HepG2 (cell line): ENCODE measurements around the gene LCK. TPM values are rescaled to one million over a fixed set of nuclear protein-coding genes. Genes with fewer than 3 reads are reported as not detected.

Experiments used
- BRCA1 ChIP-seq: sonication (generic); formaldehyde crosslinking; IDR thresholded peaks from 2 replicates; pipeline ENCODE4 v1.4.0; 2020; ENCODE audit warnings: missing genetic modification reagents
- BRF2 ChIP-seq: sonication (generic); formaldehyde crosslinking; IDR thresholded peaks from 2 replicates; pipeline ENCODE4 v1.8.1; 2022; ENCODE audit warnings: mild to moderate bottlenecking, missing genetic modification reagents
- FOSL1 ChIP-seq: sonication (generic); formaldehyde crosslinking; IDR thresholded peaks from 2 replicates; pipeline ENCODE4 v1.9.0; 2021; ENCODE audit warnings: missing genetic modification reagents, borderline replicate concordance
- HNF4A ChIP-seq: sonication (generic); formaldehyde crosslinking; IDR thresholded peaks from 2 replicates; pipeline ENCODE4 v1.4.0; 2020; ENCODE audit warnings: missing genetic modification reagents
- HNF4G ChIP-seq, 2 experiments: sonication (generic) in 1 of 2; formaldehyde crosslinking in 1 of 2; IDR thresholded peaks; 2 replicates each; pipeline versions ENCODE4 v1.4.0 to v1.6.1; 2011 to 2020; ENCODE audit warnings: borderline replicate concordance in 2 of 2, low read depth in 2 of 2, mild to moderate bottlenecking in 2 of 2, low read length in 1 of 2, missing genetic modification reagents in 1 of 2, moderate library complexity in 1 of 2
- IRF1 ChIP-seq: sonication (generic); formaldehyde crosslinking; IDR thresholded peaks from 2 replicates; pipeline ENCODE4 v1.4.0; 2020; ENCODE audit warnings: low read depth, mild to moderate bottlenecking, missing genetic modification reagents
- KDM4B ChIP-seq: sonication (generic); formaldehyde crosslinking; IDR thresholded peaks from 2 replicates; pipeline ENCODE4 v1.4.0; 2020; ENCODE audit warnings: missing genetic modification reagents
- KLF12 ChIP-seq: sonication (generic); formaldehyde crosslinking; IDR thresholded peaks from 2 replicates; pipeline ENCODE4 v1.4.0; 2020; ENCODE audit warnings: missing genetic modification reagents, borderline replicate concordance
- MXI1 ChIP-seq: IDR thresholded peaks from 3 replicates; pipeline ENCODE4 v1.6.1; 2012; ENCODE audit warnings: low read depth, low read length, inconsistent platforms, borderline replicate concordance
- NFE2 ChIP-seq: sonication (generic); formaldehyde crosslinking; IDR thresholded peaks from 2 replicates; pipeline ENCODE4 v1.4.0; 2020; ENCODE audit warnings: missing genetic modification reagents
- NFIC ChIP-seq: IDR thresholded peaks from 2 replicates; pipeline ENCODE4 v1.6.1; 2012; ENCODE audit warnings: mild to moderate bottlenecking, low read length, inconsistent platforms
- NFKBIZ ChIP-seq: IDR thresholded peaks from 2 replicates; pipeline ENCODE4 v1.6.1; 2018; ENCODE audit warnings: missing genetic modification reagents, missing compliant biosample characterization
- POLR2AphosphoS5 ChIP-seq: IDR thresholded peaks from 2 replicates; pipeline ENCODE4 v1.6.1; 2012; ENCODE audit warnings: low read depth, low read length
- PPARG ChIP-seq: conservative IDR thresholded peaks from 2 replicates; pipeline ENCODE4 v1.6.1; 2016; ENCODE audit warnings: missing biosample characterization, missing genetic modification reagents
- RARA ChIP-seq: IDR thresholded peaks from 2 replicates; pipeline ENCODE4 v1.6.1; 2016; ENCODE audit warnings: missing genetic modification reagents, missing compliant biosample characterization
- TCF7L2 ChIP-seq: IDR thresholded peaks from 2 replicates; pipeline ENCODE4 v1.6.1; 2011; ENCODE audit warnings: mild to moderate bottlenecking, low read depth, low read length, moderate library complexity
- YEATS4 ChIP-seq: sonication (generic); formaldehyde crosslinking; IDR thresholded peaks from 2 replicates; pipeline ENCODE4 v1.4.0; 2020; ENCODE audit warnings: missing genetic modification reagents, borderline replicate concordance
- ZFY ChIP-seq: sonication (generic); formaldehyde crosslinking; IDR thresholded peaks from 2 replicates; pipeline ENCODE4 v1.4.0; 2020; ENCODE audit warnings: missing genetic modification reagents
- ZNF331 ChIP-seq: sonication (generic); formaldehyde crosslinking; IDR thresholded peaks from 2 replicates; pipeline ENCODE4 v1.4.0; 2020; ENCODE audit warnings: missing genetic modification reagents
- ZNF414 ChIP-seq: sonication (generic); formaldehyde crosslinking; IDR thresholded peaks from 2 replicates; pipeline ENCODE4 v1.5.0; 2020; ENCODE audit warnings: missing genetic modification reagents
- ZNF570 ChIP-seq: sonication (generic); formaldehyde crosslinking; IDR thresholded peaks from 2 replicates; pipeline ENCODE4 v1.4.0; 2020; ENCODE audit warnings: mild to moderate bottlenecking, missing genetic modification reagents, borderline replicate concordance
- ZNF607 ChIP-seq: sonication (generic); formaldehyde crosslinking; IDR thresholded peaks from 2 replicates; pipeline ENCODE4 v1.5.1; 2020; ENCODE audit warnings: missing genetic modification reagents, mild to moderate bottlenecking, borderline replicate concordance
- ZNF709 ChIP-seq: sonication (generic); formaldehyde crosslinking; IDR thresholded peaks from 2 replicates; pipeline ENCODE4 v1.5.0; 2020; ENCODE audit warnings: mild to moderate bottlenecking, missing genetic modification reagents
- ZNF724P ChIP-seq: sonication (generic); formaldehyde crosslinking; IDR thresholded peaks from 2 replicates; pipeline ENCODE4 v1.8.0; 2022; ENCODE audit warnings: missing genetic modification reagents, borderline replicate concordance
- ZNF747 ChIP-seq: sonication (generic); formaldehyde crosslinking; IDR thresholded peaks from 2 replicates; pipeline ENCODE4 v1.8.1; 2023; ENCODE audit warnings: missing genetic modification reagents, mild to moderate bottlenecking, borderline replicate concordance
- ZSCAN12 ChIP-seq: sonication (generic); formaldehyde crosslinking; IDR thresholded peaks from 2 replicates; pipeline ENCODE4 v1.9.0; 2021; ENCODE audit warnings: mild to moderate bottlenecking, missing genetic modification reagents
- polyA plus RNA-seq, 8 experiments: library from polyadenylated mRNA; depleted of rRNA in 3 of 8; stranded (reverse) in 7 of 8; unstranded in 1 of 8; fragments of >200 nt; fragmentation: Illumina TruSeq in 4 of 8; extraction: Trizol in 4 of 8; gene quantifications; 2 replicates each; pipeline versions ENCODE4 v1.2.1 to v1.2.3, GENCODE V29; 2011 to 2016; ENCODE audit warnings: low read depth in 4 of 8, missing spikeins in 1 of 8, mixed read lengths in 1 of 8; ENCODE audit not compliant: insufficient read depth in 1 of 8
- total RNA-seq, 5 experiments: library from RNA; depleted of rRNA; stranded (reverse); fragments of >200 nt; fragmentation: Illumina TruSeq; extraction: Trizol; gene quantifications; 2 replicates each; pipeline ENCODE4 v1.2.3, GENCODE V29; 2016; ENCODE audit warnings: low read depth in 1 of 5
- TF ChIP-seq, protein P1 (sequence below): sonication (generic); formaldehyde crosslinking; IDR thresholded peaks from 2 replicates; pipeline ENCODE4 v1.4.0; 2020; ENCODE audit warnings: low read depth, mild to moderate bottlenecking, missing genetic modification reagents

Gene LCK
- total and polyA plus RNA-seq, 2 of the 13 experiments (the other 11 are each of a cell fraction or from before 2014, with no cell fraction given): 0.93 to 1.8 TPM

DNA sequence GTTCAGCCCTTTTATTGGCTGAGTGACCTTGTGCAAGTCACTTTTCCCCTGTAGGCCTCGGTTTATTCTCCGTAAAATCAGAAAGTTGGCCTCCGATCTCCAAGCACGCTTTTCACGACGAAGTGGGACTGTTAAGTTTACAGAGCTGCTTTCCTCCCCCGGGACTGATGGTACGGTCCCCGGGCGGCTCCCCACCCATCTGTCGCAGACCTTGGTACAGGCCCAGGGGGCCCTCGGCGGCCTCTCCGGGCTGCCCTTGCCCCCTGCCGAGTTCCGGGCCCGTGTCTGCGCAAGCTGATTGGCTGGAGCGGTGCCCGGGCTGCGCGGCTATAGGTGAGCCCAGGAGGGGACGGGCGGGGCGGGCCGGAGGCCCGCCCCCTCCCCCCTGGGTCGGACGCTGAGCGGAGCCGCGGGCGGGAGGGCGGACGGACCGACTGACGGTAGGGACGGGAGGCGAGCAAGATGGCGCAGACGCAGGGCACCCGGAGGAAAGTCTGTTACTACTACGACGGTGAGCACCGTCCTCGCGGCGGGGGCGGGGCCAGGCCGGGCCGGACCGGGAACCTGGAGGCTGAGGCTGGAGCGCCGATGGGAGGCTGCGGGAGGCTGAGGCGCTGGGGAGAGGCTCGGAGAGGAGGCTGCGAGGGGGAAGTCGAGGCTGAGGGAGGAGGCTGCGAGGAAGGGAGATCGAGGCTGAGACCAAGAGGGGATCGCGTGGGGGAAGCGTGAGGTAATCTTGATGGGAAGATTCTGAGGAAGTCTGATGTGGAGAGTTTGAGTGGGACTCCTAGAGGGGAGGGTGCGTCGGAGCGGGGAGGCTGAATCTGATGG lies 40.9 kb downstream of the LCK start, which contains the start of gene HDAC1 (continued):
- TF ChIP-seq ZNF414 (CRISPR knock-in tag): 0 out of 2 replicates have a peak, but pooled peaks have one; percentile 57
- TF ChIP-seq IRF1 (CRISPR knock-in tag): no peak
- TF ChIP-seq KDM4B: no peak
- peak; percentile 18; the same call in 1 of the 2 replicates for TF ChIP-seq RARA (CRISPR knock-in tag)
- no peak for TF ChIP-seq PPARG (CRISPR knock-in tag)
- TF ChIP-seq ZNF747 (CRISPR knock-in tag): 0 out of 2 replicates have a peak, but pooled peaks have one; percentile 62
- no peak for TF ChIP-seq BRF2
- TF ChIP-seq MXI1: peak; percentile 62; the same call in 1 of the 3 replicates
- peak; percentile 22; the same call in 1 of the 2 replicates for TF ChIP-seq HNF4G (IDR thresholded peaks at IDR 0.05; ENCODE audit: borderline replicate concordance, low read depth, low read length)
- no peak for TF ChIP-seq HNF4G (CRISPR knock-in tag; IDR thresholded peaks at IDR 0.05; ENCODE audit: borderline replicate concordance, low read depth)
- TF ChIP-seq ZNF709 (CRISPR knock-in tag): no peak
- no peak for TF ChIP-seq ZNF607
- TF ChIP-seq ZFY: peak; percentile 64; the same call in 1 of the 2 replicates
- TF ChIP-seq, protein P1, sequence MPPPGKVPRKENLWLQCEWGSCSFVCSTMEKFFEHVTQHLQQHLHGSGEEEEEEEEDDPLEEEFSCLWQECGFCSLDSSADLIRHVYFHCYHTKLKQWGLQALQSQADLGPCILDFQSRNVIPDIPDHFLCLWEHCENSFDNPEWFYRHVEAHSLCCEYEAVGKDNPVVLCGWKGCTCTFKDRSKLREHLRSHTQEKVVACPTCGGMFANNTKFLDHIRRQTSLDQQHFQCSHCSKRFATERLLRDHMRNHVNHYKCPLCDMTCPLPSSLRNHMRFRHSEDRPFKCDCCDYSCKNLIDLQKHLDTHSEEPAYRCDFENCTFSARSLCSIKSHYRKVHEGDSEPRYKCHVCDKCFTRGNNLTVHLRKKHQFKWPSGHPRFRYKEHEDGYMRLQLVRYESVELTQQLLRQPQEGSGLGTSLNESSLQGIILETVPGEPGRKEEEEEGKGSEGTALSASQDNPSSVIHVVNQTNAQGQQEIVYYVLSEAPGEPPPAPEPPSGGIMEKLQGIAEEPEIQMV (CRISPR knock-in tag): no peak
- TF ChIP-seq POLR2AphosphoS5: peak; percentile 79
- TF ChIP-seq BRCA1 (CRISPR knock-in tag): no peak
- TF ChIP-seq YEATS4: peak; percentile 73
- no peak for TF ChIP-seq NFKBIZ (CRISPR knock-in tag)
- no peak for TF ChIP-seq ZNF724P (CRISPR knock-in tag)
- 0 out of 2 replicates have a peak, but pooled peaks have one; percentile 28 for TF ChIP-seq KLF12 (CRISPR knock-in tag)
- no peak for TF ChIP-seq TCF7L2
- 0 out of 2 replicates have a peak, but pooled peaks have one; percentile 47 for TF ChIP-seq ZSCAN12
- TF ChIP-seq NFIC: no peak
- TF ChIP-seq ZNF570 (CRISPR knock-in tag): no peak
- TF ChIP-seq FOSL1 (CRISPR knock-in tag): no peak
- TF ChIP-seq HNF4A: 0 out of 2 replicates have a peak, but pooled peaks have one; percentile 25
- no peak for TF ChIP-seq NFE2 (CRISPR knock-in tag)
- no peak; the same call in 1 of the 2 replicates for TF ChIP-seq ZNF331
